GM10248 (cell line): ENCODE measurements around the gene C14orf119.

ENCODE experiments used
- CTCF ChIA-PET: fragments of 300-600 bp; sonication (Branson Sonifier 250); formaldehyde crosslinking; extraction: SDS; loops from one replicate; lab custom pipeline; 2021; ENCODE audit warnings: antibody characterized with exemption; lab: Yijun Ruan, JAX
- POLR2A ChIA-PET: fragments of 350-650 bp; sonication (Branson Sonifier 250); formaldehyde crosslinking; extraction: SDS; loops from one replicate; lab custom pipeline; 2020; ENCODE audit warnings: antibody characterized with exemption; lab: Yijun Ruan, JAX
- DNase-seq: peaks from one replicate; pipeline ENCODE4 v3.0.0; 2012; ENCODE audit errors: extremely low spot score
- TF ChIP-seq, protein P1 (sequence below): IDR thresholded peaks from 2 replicates; pipeline ENCODE4 v1.5.1; 2012; ENCODE audit warnings: mild to moderate bottlenecking, low read depth; ENCODE audit errors: extremely low read depth, missing control alignments, control extremely low read depth

The C14orf119 gene

DNA sequence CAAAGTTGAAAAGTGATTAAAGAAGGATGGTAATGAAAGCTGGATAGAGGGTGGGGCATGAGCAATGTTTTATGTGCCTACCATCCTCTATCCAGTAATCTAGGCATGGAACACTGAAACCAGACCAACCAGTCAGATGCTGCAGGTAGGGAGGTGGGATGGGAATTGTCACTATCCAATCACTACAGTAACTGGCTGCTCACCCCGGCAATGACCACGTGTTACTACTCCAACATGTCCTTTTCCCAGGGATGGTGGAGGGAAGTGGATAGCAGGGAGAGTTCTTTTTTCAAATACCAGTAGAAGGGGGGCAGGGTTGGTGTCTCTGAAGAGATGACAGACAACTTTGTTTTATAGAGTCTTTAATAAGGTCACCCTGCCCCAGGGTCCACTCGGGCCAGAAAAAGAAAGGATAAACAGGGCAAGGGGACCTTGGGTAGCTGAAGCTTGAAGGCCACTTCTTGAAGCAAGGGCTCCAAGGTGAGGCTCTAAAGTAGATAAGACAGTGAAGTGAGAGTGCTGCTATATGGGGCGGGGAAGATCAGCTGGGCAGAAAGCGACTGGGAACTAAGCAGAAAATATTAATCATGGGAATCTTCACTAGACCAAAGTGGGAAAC is 23.3 kb upstream of the C14orf119 start:
- POLR2A ChIA-PET, result interaction anchor here (1.3 kb wide), 1 partner anchor 23 kb away, joined by 7 read pairs; the partner anchor contains the start of genes ACIN1 and C14orf119
- TF ChIP-seq, protein P1, sequence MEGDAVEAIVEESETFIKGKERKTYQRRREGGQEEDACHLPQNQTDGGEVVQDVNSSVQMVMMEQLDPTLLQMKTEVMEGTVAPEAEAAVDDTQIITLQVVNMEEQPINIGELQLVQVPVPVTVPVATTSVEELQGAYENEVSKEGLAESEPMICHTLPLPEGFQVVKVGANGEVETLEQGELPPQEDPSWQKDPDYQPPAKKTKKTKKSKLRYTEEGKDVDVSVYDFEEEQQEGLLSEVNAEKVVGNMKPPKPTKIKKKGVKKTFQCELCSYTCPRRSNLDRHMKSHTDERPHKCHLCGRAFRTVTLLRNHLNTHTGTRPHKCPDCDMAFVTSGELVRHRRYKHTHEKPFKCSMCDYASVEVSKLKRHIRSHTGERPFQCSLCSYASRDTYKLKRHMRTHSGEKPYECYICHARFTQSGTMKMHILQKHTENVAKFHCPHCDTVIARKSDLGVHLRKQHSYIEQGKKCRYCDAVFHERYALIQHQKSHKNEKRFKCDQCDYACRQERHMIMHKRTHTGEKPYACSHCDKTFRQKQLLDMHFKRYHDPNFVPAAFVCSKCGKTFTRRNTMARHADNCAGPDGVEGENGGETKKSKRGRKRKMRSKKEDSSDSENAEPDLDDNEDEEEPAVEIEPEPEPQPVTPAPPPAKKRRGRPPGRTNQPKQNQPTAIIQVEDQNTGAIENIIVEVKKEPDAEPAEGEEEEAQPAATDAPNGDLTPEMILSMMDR, result no peak
- no peak for DNase-seq
- CTCF ChIA-PET, result interaction anchor here (0.6 to 3.9 kb wide), 15 partner anchors 12 to 308 kb away, joined by 3 to 50 read pairs (median 8); partner anchors contain the start of genes ACIN1, AJUBA, C14orf119 and CDH24

DNA sequence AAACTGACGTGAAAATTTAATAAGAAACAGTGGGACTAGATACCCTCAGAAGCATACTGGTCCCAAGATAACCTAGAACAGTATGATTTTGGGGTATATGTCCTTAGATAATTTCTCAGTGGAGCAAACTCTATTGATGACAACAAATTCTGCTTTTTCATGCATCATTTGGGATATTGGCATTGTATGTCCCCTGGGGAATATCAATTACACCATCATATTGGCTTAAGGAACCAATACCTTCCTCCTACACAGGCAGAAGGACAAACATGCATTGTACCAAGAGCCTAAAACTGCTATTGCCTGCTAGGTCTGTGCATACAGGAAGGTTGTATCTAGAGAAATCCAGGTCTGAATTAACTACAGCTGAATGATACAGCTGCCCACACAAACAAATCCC is 20.4 kb upstream of the C14orf119 start:
- CTCF ChIA-PET, result interaction anchor here (1.1 to 8.1 kb wide), 5 partner anchors 17 to 112 kb away, joined by 3 to 79 read pairs (median 6); partner anchors contain the start of gene CDH24
- POLR2A ChIA-PET, result no interaction called here
- DNase-seq, result no peak
- TF ChIP-seq, protein P1, result no peak

DNA sequence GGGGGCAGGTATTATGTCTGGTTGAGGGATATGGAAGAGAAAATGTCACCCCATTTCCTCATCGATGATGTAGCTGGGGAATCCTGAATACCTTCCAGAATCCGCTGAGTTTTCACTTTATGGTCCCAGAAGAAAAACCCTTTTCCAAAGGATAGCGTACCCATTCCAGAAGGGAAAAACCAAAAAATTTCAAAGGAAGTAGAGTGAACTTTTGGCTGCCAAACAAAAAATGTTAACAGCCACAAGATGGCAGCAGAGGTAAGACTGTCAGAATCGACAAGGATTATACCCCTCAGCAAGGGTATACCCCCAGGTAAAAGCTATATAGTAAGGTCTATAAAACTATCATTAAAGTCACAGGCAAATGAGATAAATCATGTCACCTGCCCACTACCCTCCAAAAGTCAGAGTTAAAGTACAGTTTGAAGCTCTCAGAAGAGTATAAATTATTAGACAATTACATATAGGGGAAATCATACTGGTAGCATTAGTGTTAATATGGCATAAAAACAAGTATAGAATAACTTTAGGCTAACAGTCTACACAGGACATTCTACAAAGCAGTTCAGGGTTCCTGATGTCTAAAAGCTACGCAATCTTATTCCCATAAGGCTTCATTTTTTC is 18.4 kb upstream of the C14orf119 start:
- TF ChIP-seq, protein P1, result peak; percentile 47
- DNase-seq, result no peak
- CTCF ChIA-PET, result interaction anchor here (0.8 to 8.1 kb wide), 30 partner anchors 8 to 506 kb away, joined by 3 to 79 read pairs (median 5); partner anchors contain the start of genes ACIN1, AJUBA, C14orf119 and CDH24
- POLR2A ChIA-PET, result interaction anchor here (0.8 kb wide), 1 partner anchor 18 kb away, joined by 3 read pairs; the partner anchor contains the start of genes ACIN1 and C14orf119

DNA sequence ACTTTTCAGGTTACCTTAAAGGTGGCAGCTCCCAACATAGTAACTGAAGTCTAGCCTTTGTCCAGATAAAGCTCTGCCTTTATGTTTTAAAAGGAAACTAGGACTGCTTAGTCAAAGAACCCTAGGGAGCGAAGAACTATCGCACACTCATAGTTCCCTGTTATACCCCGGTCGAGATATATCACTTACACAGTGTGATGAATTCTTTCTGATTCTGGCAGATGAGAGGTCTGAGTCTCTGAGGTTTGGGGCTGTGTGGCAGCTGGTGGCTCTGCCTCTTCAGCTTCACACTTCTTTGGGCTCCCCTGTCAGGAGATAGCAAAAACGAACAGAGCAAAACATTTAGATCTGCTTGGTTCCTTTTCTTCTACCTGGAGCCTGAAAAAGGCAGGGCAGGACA is 17.3 kb upstream of the C14orf119 start:
- DNase-seq, result no peak
- POLR2A ChIA-PET, result no interaction called here
- TF ChIP-seq, protein P1, result no peak
- CTCF ChIA-PET, result interaction anchor here (1.1 to 8.1 kb wide), 19 partner anchors 8 to 507 kb away, joined by 3 to 79 read pairs (median 8); partner anchors contain the start of genes ACIN1, AJUBA, C14orf119 and CDH24

DNA sequence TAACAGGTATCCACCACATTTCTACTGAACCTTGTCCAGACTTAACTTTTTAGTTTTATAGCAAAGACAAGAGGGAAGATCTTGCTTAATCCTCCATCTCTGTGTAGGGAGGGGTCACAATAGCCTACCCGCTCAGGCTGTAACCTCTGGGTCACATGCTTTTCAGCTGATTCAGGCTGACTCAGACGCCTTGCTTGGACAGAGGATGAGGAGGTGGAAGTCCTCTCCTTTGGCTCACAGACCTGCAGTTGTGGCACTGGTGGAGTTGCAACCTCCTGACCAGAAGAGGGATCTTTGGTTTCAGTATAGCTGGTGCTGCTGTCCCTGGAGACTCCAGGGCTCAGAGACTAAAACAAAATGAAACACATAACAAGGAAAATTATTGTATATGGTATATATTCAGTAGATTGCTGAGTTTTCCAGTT is 16.6 kb upstream of the C14orf119 start:
- POLR2A ChIA-PET, result no interaction called here
- CTCF ChIA-PET, result interaction anchor here (2.1 to 8.1 kb wide), 9 partner anchors 10 to 96 kb away, joined by 7 to 79 read pairs (median 25); partner anchors contain the start of genes ACIN1, AJUBA, C14orf119 and CDH24
- no peak for DNase-seq
- TF ChIP-seq, protein P1, result no peak

DNA sequence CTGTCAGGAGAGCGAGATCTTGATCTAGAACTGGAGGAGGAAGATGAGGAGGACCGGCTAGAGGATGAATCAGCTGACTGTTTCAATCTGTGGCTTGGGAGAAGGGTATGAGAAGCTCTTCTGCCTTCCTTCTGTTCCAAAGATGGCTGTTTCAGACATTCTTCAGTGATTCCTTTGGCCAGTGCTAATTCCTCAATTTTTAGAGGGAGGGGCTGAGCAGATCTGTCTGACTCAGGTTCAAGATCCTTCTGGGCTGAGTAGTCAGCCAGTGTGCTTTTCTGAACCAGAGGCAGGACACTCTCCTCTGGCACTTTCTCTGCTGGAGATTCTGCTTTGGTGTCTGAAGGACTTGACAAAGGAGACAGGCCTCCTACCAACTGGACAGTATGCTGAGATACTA is 15.6 kb upstream of the C14orf119 start:
- TF ChIP-seq, protein P1, result no peak
- ChIA-PET POLR2A (interaction anchor here (1.3 kb wide), 1 partner anchor 16 kb away, joined by 3 read pairs; the partner anchor contains the start of gene C14orf119), CTCF (interaction anchor here (1.1 to 8.1 kb wide), 5 partner anchors 10 to 22 kb away, joined by 4 to 79 read pairs (median 8); partner anchors contain the start of genes ACIN1 and CDH24)
- DNase-seq, result no peak
